HG02588 (cell line): ENCODE measurements around the gene RIN3.

Source experiments
- ATAC-seq: cut with Tn5 transposase; IDR thresholded peaks from one replicate; pipeline ENCODE4 v1.9.1; 2021; ENCODE audit warnings: mild to moderate bottlenecking, moderate library complexity; ENCODE audit not compliant: unreplicated experiment

The RIN3 gene

DNA sequence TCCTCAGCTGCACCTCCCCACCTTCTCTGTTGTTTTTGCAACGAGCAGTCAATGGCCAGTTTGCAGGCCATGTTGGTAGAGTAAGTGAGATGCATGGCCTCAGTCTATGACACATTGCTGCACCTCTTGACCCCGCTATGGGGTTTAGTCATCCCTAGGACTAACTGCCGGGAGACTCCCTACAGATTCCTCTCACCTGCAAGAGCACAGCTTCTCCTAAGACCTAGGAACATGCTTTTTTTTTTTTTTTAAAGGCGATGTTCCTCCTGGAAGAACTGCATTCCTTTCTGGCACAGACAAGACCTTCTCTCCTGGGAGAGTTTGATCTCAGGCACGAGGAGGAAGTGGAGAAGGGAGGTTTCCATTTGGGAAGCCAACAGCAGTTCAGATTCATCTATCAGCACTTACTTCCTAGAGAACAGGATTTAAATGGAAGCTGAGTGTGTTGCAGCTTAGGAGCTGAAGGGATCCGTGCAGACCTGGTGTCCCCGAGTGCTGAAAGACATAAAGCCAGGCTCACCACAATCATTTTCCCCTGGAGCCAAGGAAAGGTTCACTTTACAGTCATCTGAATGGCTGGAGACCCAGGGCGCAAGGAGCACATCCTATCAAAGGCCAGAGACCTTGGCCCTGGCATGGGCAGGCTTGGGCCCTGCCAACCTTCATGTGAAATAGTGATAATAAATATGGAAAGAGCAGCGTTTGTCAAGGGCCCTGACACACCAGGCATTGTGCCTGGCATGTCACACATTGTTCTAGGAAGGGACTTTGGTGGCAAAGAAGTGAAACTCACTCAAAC, 130.8 kb downstream of the RIN3 start:
- ATAC-seq, result no peak

DNA sequence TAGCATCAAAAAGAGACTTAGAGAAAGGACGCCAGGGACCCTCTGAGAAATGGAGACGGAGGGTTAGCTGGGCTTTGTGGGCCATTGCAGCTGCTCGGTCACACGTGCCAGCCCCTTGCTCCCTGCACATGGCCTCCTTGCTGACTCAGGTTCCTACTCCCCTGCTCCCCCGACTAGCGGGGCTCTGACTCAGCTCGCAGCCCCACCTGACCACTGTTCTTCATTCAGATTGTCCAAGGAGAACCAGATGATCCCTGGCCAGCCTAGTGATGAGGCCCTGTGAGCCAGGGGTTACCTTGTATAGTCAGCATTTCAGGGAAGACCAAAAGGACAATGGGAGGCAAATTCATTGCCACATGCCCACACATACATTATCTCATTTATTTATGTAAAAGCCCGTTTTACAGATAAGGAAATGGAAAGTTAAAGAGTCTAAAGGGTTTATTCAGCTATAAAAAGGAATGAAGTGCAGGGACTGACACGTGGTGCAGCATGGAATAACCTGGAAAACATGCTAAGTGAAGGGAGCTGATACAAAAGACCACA, 131.5 kb downstream of the RIN3 start:
- no peak for ATAC-seq

DNA sequence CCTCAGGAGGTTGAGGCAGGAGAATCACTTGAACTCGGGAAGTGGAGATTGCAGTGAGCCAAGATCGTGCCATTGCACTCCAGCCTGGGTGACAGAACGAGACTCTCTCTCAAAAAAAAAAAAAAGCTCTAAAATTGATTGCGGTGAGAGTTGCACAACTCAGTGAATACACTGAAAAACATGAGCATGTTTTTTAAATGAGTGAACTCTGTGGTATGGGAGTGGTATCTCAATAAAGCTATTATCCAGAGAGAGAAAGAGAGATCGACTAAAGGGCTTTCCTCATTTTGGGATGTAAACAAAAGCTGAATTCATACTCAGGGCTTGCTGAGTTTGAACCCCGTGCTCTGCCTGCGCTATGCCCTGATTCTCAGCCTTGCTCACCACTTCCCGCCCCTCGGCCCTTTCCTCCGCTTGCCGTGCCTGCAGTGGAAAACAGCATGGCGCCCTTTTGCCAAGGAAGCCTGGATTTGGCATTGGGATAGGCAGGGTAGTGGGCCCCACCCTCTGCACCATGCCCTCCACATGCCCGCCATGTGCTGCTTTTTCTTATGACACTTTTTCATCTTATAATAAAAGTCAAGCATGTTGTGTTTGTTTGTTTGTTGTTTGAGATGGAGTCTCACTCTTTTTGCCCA, 132.4 kb downstream of the RIN3 start:
- no peak for ATAC-seq

DNA sequence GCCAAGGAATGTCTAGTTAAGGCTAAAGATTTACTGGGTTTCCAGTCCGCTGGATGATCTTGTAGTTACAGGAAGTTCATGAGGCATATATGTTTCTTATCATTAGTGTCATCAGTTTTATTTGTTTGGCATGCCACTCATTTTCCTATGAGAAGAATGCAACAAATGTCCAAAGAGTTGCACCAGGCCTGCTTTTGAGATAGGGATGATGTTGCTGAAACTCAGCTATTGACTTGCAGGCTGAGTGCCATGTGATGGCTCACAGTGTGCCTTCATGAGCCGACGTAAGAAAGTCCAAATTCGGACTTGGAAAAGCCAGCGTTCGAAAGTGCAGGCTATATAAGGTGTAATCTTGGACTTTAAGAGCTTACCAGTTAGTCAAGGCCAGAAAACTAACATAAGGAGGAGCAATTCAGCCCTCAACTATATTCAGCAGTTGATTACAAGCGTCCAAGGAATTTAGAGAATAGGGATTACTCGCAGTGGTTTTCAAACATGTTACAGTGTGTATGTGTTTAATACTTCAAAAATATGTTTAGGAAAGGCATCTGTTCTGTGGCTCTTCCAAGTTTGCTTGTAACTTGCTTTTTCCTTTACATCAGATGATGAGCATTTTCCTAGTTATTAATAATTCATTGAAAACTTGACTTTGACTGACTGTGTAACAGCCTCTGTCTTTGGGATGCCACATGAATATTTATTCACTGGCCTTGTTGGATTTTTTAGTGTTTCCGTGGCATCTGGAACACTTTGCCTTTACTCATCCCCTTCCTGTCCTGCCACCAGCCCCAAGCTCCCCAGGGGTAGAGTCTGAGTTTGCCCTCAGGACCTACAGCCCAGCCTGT, 133.6 kb downstream of the RIN3 start:
- no peak for ATAC-seq

DNA sequence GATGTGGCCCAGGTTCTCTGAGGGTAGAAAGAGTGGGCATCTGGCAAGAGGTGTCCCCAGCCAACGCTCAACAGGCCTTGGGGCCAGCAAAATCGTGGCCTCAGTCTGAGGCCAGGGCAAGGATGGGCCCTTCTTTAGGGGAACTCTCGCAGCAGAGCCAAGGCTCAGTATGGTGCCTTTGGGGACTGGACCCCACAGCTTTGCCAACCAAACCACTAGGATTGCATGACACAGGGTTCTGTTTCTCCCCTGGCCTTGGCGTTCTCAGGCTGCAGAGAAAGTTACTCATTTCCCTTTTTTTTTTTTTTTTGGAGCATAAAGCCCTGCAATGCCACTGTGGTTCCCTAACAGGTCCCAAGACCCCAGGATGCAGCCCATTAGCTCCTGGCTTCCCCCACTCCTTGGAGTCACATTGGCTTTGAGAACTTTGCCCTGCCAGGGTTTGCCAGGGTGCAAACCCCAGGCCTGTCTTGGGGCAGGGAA, 134.3 kb downstream of the RIN3 start:
- ATAC-seq, result no peak

DNA sequence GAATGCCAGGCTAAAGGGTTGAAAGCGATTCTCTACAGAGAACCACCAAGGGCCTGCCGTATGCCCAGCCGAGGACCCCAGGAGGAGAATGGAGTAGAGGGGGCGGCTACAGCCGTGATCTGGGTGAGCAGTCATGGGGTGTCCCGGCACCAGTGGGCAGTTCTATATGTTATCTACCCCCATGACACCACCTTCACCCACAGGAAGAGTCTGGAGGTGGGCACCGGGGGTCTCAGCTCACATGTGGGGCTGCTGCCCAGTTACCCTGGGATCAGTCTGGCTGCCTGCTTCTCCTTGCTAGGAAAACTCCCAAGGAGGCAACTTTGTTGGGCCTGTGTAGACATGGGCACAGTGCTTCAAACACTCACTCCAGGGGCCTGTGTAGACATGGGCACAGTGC, 135.5 kb downstream of the RIN3 start:
- no peak for ATAC-seq

DNA sequence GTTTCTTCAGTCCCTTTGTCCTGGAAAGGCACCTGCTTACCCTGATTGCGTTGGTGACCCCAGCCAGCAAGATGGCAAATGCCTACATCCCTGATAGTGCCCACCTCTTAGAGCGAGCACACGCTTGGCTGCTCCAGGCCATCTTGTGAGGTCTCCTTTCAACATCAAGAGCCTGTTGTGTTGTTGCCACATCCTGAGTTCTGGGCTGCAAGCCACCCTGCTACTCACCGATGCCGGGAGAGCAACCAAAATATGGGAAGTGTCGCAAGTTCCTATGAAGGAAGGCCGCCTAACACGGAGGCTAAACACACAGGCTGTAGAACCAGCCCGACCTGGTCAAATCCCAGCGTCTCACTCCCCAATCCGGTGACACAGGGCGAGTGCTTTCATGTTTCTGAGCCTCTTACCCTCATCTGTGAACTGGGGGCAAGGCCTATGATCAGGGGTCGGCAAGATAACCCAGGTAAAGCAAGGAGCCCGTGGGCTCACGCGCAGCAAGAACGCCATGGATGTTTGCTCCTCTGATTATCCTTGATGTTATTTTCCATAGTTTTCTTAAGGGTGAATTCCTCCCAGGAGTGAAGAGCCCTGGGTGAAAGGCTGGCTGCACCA, 136.5 kb downstream of the RIN3 start:
- no peak for ATAC-seq

DNA sequence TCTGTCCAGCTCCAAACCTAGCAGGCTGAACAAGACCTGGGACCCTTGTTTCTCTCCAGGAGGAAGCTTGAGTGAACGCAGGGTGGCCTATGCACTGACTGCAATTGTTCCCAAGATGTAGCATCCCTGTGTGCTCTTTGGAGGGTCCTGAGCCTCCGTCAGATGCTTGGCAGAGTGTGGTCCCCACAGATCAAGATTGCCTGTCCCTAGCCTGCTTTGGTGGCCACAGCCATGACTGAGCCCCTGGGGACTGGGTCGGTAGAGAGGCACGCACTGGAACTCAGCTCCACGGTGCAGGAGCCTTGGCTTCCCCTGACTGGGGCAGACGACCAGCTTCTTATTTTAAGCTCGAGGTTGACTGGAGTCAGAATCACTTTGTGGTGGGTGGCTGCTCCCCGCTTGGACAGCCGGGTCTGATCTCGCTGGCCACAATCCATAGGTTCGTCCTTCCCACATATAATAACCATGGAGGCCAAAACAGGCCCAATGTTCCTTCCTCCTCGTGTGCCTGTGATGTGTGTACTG, 137.1 kb downstream of the RIN3 start:
- ATAC-seq, result no peak

DNA sequence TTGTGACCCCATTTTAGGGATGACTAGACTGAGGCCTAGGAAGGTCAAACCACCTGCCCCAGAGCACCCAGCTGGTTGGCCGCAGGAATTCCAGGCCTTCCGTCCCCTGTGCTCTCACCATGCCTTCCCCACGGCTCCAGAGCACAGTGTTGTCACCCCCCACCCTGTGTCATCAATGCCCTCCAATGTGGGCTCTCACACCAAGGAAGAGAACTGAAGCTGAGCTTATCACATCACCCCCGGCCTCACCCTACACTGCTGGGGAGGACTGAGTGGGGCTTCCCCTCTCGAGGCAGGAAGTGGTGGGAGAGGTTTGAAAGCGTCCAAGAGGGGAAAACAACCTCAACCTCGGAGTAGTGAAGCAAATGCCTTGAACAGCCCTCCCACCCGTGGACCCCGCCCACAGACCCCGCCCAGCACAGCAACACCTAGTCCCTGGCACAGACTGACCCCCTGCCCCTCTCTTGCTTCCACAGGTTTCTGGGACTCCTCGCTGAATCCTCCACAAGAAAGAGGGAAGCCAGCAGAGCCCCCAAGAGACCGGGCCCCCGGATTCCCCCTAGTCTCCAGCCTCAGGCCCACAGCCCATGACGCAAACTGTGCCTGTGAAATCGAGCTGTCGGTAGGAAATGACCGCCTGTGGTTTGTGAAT, 137.7 kb downstream of the RIN3 start:
- peak; percentile 69 for ATAC-seq

DNA sequence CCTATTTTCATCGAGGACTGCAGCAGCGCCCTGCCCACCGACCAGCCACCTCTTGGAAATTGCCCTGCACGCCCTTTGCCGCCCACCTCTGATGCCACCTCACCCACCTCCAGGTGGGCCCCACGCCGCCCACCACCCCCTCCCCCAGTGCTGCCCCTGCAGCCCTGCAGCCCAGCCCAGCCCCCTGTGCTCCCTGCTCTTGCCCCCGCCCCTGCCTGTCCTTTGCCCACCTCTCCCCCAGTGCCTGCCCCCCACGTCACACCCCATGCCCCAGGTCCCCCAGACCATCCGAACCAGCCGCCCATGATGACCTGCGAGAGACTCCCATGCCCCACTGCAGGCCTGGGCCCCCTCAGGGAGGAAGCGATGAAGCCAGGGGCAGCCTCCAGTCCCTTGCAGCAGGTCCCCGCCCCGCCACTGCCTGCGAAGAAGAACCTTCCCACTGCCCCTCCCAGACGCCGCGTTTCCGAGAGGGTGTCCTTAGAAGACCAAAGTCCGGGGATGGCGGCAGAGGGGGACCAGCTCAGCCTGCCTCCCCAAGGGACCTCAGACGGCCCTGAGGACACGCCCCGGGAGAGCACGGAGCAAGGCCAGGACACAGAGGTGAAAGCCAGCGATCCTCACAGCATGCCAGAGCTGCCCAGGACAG, 138.3 kb downstream of the RIN3 start:
- no peak for ATAC-seq

DNA sequence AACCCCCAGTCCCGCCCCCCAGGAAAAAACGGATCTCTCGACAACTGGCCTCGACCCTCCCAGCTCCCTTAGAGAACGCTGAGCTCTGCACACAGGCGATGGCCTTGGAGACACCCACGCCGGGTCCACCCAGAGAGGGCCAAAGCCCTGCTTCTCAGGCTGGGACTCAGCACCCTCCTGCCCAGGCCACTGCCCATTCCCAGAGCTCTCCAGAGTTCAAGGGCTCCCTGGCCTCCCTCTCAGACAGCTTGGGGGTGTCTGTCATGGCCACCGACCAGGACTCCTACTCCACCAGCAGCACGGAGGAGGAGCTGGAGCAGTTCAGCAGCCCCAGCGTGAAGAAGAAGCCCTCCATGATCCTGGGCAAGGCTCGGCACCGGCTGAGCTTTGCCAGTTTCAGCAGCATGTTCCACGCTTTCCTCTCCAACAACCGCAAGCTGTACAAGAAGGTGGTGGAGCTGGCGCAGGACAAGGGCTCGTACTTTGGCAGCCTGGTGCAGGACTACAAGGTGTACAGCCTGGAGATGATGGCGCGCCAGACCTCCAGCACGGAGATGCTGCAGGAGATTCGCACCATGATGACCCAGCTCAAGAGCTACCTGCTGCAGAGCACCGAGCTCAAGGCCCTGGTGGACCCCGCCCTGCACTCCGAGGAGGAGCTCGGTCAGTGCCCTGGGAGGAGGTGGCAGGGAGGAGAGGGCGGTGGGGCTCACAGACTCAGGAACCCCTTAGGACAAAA, 139.0 kb downstream of the RIN3 start:
- ATAC-seq, result no peak

DNA sequence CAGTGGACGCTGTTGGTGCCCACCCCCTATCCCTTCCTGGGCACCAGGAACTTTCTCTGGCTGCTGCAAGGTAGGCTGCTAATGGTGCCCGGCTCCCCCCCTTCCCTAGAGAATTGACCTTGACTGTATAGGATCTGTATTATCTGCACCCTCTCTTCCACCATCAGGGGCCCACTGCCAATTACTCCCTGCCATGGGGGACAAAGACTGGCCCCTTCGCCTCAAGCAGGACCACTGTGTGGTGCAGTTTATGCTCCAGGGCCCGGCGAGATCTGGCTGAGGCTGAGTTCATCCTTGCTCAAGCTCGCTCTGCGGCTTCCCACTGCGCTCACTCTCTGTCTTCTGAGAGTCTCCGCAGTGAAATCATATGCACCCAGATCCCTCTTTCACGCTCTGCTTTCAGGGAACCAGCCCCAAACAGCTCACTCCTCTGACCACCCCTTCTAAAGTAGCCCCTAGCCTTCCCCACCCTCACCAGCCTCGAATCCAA, 139.6 kb downstream of the RIN3 start:
- ATAC-seq, result no peak

DNA sequence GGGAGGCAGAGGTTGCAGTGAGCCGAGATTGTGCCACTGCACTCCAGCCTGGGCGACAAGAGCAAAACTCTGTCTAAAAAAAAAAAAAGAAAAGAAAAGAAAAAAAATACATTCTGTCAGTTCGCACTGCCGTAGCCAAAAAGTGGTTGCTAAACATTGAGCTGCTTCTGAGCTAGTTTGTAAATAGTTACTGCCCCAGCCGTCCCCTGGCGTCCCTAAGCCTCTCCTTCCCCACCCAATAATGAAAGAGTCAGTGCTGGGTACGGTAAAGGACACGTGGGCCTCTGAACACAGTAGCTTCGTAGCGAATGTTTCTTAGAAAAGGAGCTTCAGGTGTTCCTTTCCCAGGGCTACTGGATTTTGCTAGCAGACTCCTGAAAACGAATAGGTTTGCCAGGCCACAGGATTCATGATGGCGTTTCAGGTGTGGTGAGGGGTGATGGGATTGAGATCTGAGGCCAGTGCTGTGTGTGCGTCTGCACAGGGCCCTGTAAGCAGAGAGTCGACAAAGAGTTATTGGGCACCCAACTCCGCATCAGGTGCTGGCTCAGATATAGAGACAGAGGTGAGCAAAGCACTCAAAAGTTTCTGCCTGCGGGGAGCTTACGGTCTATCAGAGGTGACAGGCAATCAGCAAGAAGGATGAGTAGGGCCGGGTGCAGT, 140.8 kb downstream of the RIN3 start:
- ATAC-seq, result no peak

DNA sequence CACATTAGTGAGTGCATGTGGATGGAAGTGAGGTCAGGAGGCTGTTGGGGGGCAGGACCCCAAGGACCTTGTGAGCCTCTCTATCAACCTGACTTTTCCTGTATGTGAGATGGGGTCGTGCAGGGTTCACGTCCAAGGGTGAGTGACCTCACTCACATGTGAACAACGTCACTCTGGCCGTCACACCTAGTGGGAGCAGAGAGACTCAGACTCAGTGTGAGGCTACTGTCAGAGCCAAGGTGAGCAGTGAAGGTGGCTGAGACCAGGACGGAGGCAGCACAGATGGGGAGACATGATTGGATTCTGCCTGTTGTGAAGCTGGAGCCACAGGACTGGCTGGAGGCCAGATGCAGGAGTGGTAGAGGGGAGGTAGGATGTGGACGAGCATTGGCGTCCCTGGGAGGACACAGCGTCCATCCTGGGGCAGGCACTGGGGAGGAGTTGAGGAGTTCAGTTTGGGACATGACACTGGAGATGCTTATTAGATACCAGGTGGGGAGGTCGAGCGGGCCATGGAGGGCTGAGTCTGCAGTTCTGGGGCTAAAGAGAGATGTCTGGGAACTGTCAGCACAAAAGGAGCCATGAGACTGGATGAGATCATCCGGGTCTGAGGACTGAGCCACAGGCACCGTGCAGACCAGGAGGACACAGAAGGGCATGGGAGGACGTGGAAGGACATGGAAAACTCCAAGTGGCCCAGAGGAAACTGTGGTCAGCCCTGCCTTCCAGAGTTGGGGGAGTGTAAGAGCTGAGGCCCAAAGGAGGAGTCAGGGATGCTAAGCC, 142.0 kb downstream of the RIN3 start:
- no peak for ATAC-seq

DNA sequence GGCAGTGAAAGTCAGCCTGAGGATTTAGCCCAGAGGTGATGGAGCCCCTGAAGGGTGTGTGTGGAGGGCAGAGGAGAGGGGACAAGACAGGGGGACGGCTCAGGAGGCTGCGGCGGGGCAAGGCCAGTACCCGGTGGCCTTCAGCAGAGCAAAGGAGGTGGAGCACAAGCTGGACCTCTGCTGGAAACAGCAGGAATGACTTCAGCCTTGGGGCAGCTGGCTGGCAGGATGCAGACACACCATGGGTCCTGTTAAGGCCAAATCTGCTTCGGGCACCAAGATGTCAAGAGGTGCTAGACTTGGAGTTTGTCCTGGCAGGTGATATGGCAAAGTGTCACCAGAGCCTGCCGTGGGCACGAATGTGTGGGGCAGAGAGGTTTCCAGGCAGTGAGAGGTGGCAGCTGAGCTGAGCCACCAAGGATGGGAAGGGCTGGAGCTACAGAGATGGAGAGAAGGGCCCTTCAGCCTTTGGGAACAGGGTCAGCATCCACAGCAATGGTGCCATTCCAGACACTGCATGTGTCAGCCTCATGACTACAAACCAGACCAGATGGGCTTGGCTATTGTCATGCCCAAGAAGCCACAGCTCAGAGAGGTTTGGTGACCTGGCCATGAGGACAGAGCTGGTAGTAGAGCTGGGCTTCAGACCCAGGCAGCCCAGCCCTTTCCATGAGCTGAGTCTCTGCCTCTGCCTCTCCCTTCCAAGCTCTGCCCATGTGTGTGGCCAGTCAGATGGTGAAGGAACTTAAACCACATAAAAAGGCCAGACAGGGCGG, 142.9 kb downstream of the RIN3 start:
- no peak for ATAC-seq

DNA sequence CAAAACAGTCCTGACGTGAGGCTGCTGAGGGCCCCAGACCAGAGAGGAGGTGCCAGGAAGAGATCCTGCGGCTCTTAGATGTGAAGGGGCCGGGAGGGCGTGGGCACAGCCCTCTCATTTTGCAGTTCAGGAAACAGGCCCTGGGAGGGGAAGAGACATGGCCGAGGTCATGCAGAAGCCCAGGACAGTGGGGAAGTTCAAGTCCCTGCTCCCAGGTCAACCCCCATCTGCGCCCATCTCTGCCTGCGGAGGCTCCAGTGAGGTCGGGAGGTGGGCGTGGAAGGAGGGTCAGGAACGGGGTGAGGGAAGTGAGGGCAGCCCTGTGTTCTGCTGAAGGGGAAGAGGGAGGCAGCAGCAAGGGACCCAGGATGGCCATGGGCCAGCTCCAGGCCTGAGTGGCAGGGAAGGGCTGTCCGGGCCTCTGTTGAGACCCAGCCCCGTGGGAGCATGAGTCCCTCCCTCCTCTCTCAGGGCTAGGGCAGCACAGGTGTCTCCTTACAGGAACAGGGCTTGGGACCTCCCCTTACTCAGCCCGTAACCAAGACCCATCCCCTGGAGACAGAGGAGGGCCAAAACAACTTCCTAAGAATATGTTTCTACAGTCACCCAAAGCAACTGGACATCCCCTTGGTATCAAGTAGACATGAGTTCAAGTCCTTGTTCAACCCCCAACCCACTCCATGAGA, 144.0 kb downstream of the RIN3 start:
- ATAC-seq, result no peak
